ENCODE measurements around the gene DCDC2B.

DNA sequence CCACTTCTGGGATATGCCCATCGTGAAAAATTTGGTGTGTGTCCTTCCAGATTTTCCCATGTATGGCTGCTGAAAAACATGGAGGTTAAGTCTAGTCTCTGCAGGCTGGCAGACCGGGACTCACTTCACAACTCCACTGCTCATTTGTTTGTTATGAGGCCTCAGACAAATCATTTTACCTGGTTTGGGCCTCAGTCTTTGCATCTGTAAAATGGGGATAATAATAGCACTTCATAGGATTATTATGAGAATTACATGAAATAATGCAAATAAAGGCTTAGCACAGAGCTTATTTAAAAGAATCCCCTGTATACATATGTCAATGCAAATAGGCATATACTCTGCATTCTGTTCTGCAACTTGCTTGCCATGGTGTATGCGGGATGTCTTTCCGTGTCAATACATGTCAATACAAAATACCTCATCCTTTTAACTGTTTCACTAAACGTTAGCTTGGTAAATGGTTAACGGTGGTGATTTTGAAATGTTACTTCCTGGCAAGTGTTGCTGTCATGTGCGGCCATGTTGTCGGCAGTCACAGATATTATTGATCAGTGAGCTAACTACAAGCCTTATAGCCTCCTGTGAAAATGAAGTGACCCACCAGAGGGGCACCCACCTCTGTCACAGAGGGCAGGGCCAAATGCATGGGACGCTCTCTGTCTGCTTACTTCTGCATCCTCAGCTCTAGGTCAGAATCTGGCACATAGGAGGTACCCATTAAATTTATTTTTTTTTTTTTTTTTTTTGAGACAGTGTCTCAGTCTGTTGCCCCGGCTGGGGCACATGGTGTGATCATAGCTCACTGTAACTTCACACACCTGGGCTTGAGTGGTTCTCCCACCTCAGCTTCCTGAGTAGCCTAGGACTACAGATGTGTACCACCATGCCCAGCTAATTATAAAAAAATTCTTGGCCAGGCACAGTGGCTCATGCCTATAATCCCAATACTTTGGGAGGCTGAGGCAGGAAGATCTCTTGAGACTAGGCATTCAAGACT is 46.5 kb downstream of the DCDC2B start:
- TF ChIP-seq ATF3 (IDR thresholded peaks at IDR 0.05) (no peak), REST (IDR thresholded peaks at IDR 0.05; ENCODE audit: low read depth) (no peak), SP1 (IDR thresholded peaks at IDR 0.05; ENCODE audit: low read depth) (no peak), TCF7L2 (IDR thresholded peaks at IDR 0.05; ENCODE audit: borderline replicate concordance, extremely low read depth, insufficient read depth, insufficient read length) (no peak), POLR2AphosphoS5 (IDR thresholded peaks at IDR 0.05; ENCODE audit: low read depth, low read length) (no peak), POLR2A (IDR thresholded peaks at IDR 0.05; ENCODE audit: borderline replicate concordance, extremely low read depth, insufficient read depth, insufficient read length) (no peak), EGR1 (IDR thresholded peaks at IDR 0.05; ENCODE audit: low read depth) (no peak), CEBPB (IDR thresholded peaks at IDR 0.05; ENCODE audit: low read depth) (no peak), RAD21 (IDR thresholded peaks at IDR 0.05; ENCODE audit: low read depth) (no peak), ELF1 (IDR thresholded peaks at IDR 0.05; ENCODE audit: borderline replicate concordance, low read depth) (no peak)
- TF ChIP-seq, protein P1, sequence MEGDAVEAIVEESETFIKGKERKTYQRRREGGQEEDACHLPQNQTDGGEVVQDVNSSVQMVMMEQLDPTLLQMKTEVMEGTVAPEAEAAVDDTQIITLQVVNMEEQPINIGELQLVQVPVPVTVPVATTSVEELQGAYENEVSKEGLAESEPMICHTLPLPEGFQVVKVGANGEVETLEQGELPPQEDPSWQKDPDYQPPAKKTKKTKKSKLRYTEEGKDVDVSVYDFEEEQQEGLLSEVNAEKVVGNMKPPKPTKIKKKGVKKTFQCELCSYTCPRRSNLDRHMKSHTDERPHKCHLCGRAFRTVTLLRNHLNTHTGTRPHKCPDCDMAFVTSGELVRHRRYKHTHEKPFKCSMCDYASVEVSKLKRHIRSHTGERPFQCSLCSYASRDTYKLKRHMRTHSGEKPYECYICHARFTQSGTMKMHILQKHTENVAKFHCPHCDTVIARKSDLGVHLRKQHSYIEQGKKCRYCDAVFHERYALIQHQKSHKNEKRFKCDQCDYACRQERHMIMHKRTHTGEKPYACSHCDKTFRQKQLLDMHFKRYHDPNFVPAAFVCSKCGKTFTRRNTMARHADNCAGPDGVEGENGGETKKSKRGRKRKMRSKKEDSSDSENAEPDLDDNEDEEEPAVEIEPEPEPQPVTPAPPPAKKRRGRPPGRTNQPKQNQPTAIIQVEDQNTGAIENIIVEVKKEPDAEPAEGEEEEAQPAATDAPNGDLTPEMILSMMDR (IDR thresholded peaks at IDR 0.05 in 2 of 3, conservative IDR thresholded peaks at IDR 0.05 in 1 of 3; ENCODE audit: borderline replicate concordance in 1 of 3, insufficient read depth in 1 of 3, low read depth in 2 of 3, low read length in 2 of 3) = no peak
- TF ChIP-seq, protein P2, sequence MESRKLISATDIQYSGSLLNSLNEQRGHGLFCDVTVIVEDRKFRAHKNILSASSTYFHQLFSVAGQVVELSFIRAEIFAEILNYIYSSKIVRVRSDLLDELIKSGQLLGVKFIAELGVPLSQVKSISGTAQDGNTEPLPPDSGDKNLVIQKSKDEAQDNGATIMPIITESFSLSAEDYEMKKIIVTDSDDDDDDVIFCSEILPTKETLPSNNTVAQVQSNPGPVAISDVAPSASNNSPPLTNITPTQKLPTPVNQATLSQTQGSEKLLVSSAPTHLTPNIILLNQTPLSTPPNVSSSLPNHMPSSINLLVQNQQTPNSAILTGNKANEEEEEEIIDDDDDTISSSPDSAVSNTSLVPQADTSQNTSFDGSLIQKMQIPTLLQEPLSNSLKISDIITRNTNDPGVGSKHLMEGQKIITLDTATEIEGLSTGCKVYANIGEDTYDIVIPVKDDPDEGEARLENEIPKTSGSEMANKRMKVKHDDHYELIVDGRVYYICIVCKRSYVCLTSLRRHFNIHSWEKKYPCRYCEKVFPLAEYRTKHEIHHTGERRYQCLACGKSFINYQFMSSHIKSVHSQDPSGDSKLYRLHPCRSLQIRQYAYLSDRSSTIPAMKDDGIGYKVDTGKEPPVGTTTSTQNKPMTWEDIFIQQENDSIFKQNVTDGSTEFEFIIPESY (IDR thresholded peaks at IDR 0.05; ENCODE audit: extremely low read depth, insufficient replicate concordance, low read length) = no peak

Measured in HCT116 (cell line).